Renal cortical epithelial cell (primary cell): ENCODE measurements around the gene FOXB2. TPM values are rescaled to one million over a fixed set of nuclear protein-coding genes. Genes with fewer than 3 reads are reported as not detected.

ENCODE experiments used
- DNase-seq: peaks from one replicate; pipeline ENCODE4 v3.0.0-alpha.2; 2011; ENCODE audit warnings: low read depth
- total RNA-seq: library from RNA; depleted of rRNA; stranded (reverse); fragments of >200 nt; gene quantifications from 2 replicates; pipeline ENCODE4 v1.2.3, GENCODE V29; 2014

FOXB2 gene
- total RNA-seq, 1 donor from 2014 or later, result not detected

DNA sequence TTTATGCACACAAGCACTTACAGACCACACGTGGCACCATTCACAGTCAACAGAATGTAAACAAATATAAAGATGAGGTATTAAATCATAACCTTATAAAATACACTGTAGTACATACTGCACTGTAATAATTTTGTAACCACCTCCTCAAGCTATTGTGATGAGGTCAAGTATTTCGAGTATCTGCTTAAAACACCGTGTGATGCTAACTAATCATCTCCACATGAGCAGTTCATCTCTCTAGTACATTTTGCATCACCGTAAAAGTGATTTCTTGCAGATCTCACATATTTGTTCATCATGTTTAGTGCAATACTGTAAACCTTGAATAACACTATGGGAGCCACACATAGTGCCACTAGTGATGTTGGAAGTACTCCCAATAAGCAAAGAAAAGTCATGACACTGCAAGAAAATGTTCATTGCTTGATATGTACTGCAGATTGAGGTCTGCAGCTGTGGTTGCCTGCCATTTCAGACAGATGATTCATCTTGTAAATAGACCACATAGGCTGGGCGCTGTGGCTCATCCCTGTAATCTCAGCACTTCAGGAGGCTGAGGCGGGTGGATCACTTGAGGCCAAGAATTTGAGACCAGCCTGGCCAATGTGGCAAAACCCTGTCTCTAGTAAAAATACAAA, 44.3 kb downstream of the FOXB2 start:
- peak; percentile 71 for DNase-seq

DNA sequence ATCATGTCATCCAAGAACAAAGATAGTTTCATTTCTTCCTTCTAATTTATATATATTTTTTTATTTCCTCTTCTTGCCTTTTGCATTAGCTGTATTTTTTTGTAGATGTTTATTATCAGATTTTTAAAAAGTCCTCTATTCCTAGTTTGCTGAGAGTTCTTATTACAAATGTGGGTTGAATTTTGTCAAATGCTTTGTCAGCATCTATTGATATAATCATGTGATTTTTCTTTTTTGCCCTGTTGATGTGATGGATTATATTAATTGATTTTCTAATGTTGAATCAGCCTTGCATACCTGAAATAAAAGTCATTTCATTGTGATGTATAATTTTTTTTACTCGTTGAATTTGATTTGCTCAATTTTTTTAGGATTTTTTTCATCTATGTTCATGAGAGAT, 46.9 kb downstream of the FOXB2 start:
- DNase-seq, result no peak

Other genes starting within 250 kb of the FOXB2 start
- 30.4 and 38.8 TPM in 2 replicates for gene PRUNE2, start 113.5 kb upstream of the FOXB2 start, total RNA-seq
- gene VPS13A, start 157.9 kb downstream of the FOXB2 start, total RNA-seq, result 19.6 and 52.9 TPM in 2 replicates